Stomach smooth muscle (tissue), 2 donors: Measurements from ENCODE around the gene CC2D1A.

Experiments
- H3K27ac ChIP-seq: one replicate; pipeline ENCODE4 v1.7.0; 2013; ENCODE audit warnings: mild to moderate bottlenecking, low read length, inconsistent platforms
- H3K27me3 ChIP-seq, 2 donors: one replicate each; pipeline ENCODE4 v1.7.0; 2013; ENCODE audit warnings: low read length in 2 of 2; ENCODE audit not compliant: insufficient read depth in 2 of 2, control insufficient read depth in 1 of 2
- H3K36me3 ChIP-seq, 2 donors: one replicate each; pipeline ENCODE4 v1.7.0; 2013; ENCODE audit warnings: low read length in 2 of 2; ENCODE audit not compliant: control insufficient read depth in 2 of 2, insufficient read depth in 2 of 2
- H3K4me1 ChIP-seq: one replicate; pipeline ENCODE4 v1.7.0; 2013; ENCODE audit warnings: low read length; ENCODE audit not compliant: control insufficient read depth, insufficient read depth
- H3K4me3 ChIP-seq, 2 donors: one replicate each; pipeline ENCODE4 v1.7.0; 2013; ENCODE audit warnings: low read length in 2 of 2
- H3K9ac ChIP-seq, 2 donors: one replicate each; pipeline ENCODE4 v1.7.0; 2013; ENCODE audit warnings: low read length in 2 of 2, mild to moderate bottlenecking in 1 of 2
- H3K9me3 ChIP-seq, 2 donors: one replicate each; pipeline ENCODE4 v1.7.0; 2013; ENCODE audit warnings: low read length in 2 of 2; ENCODE audit not compliant: control insufficient read depth in 2 of 2
- donor health status: healthy.
- donor health status: Pancreatic carcinoma.

Gene CC2D1A

DNA sequence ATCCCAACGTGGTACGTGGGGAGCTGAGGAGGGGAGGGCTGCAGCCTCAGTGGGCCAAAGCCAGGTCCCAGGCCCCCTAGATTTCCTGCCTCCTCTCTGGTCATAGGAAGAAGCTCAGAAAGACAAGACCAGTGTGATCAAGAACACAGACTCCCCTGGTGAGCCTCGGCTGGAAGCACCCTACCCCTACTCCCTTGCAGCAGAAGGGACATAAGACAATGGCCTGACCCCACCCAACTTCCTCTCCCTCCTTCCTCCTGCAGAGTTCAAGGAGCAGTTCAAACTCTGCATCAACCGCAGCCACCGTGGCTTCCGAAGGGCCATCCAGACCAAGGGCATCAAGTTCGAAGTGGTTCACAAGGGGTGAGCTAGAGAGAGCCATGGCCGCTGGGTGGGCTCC lies 20.7 kb downstream of the CC2D1A start:
- Histone ChIP-seq H3K4me1 (no peaks in the 10 kb centered on the region), H3K4me3 (no peak overlapping the region), H3K9me3 (no peaks in the 10 kb centered on the region), H3K36me3 (peaks cover 12 to 29% of the 10 kb centered on the region in 2 donors), H3K27me3 (no peaks in the 10 kb centered on the region), H3K27ac (no peak overlapping the region), H3K9ac (no peak overlapping the region)

DNA sequence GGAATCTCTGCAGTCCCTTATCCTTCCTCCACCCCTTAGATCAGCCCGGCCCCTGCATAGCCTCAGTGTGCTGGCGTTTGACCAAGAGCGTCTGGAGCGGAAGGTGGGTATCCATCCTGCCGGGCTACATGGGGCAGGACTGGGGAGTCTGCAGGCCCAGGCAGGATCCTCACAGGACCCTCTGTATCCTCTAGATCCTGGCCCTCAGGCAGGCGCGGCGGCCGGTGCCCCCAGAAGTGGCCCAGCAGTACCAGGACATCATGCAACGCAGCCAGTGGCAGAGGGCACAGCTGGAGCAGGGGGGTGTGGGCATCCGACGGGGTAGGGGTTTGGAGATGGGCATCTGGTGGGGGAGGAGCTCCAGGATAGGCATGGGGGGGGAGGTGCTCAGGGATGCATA lies 23.3 kb downstream of the CC2D1A start:
- H3K27ac ChIP-seq: no peak overlapping the region
- H3K36me3 ChIP-seq: peaks cover 7 to 17% of the 10 kb centered on the region in 2 donors
- H3K4me1 ChIP-seq: no peaks in the 10 kb centered on the region
- H3K4me3 ChIP-seq: no peak overlapping the region
- H3K9me3 ChIP-seq: no peaks in the 10 kb centered on the region
- H3K9ac ChIP-seq: no peak overlapping the region
- H3K27me3 ChIP-seq: peaks cover 0 to 7% of the 10 kb centered on the region in 2 donors

DNA sequence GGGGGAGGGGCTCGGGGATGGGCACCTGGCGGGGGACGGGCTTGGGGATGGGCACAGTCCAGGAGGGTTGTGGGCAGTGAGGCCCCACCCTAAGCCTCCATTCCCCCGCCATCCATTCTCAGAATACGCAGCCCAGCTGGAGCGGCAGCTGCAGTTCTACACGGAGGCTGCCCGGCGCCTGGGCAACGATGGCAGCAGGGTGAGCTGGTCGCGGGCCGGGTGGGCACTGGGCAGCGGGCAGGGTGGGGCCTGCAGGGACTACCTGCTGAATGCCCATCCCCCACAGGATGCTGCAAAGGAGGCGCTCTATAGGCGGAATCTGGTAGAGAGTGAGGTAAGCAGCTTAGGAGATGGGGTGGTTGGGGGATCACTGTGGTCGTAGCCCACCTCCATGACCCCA lies 24.0 kb downstream of the CC2D1A start:
- peaks cover 0 to 13% of the 10 kb centered on the region in 2 donors for H3K27me3 ChIP-seq
- no peak overlapping the region for H3K4me3 ChIP-seq
- no peak overlapping the region for H3K27ac ChIP-seq
- H3K9ac ChIP-seq: no peak overlapping the region
- H3K9me3 ChIP-seq: no peaks in the 10 kb centered on the region
- H3K36me3 ChIP-seq: peaks cover 6 to 13% of the 10 kb centered on the region in 2 donors
- no peaks in the 10 kb centered on the region for H3K4me1 ChIP-seq

DNA sequence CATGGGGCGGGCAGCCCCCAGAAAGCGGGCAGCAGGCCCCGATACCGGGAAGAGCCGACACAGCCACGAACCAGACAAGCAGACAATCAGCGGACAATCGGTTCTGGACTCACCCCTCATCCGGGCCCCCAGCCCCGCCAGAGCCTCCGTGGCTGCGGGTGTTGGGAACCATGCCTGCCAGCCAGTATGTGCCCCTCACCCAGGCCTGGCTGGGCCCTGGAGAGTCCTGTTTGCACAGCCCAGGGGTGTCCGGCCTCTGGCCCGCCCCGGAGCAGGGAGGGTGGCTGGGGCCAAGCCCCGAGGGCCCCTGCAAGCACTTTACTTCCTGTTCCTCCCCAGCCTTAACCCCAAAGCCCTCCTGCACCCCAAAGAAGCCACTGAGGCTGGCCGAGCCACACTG lies 24.4 kb downstream of the CC2D1A start:
- Histone ChIP-seq H3K4me1 (no peaks in the 10 kb centered on the region), H3K9me3 (no peaks in the 10 kb centered on the region), H3K36me3 (peaks cover 3 to 12% of the 10 kb centered on the region in 2 donors), H3K4me3 (no peak overlapping the region), H3K27me3 (peaks cover 1 to 15% of the 10 kb centered on the region in 2 donors), H3K27ac (no peak overlapping the region), H3K9ac (no peak overlapping the region)

DNA sequence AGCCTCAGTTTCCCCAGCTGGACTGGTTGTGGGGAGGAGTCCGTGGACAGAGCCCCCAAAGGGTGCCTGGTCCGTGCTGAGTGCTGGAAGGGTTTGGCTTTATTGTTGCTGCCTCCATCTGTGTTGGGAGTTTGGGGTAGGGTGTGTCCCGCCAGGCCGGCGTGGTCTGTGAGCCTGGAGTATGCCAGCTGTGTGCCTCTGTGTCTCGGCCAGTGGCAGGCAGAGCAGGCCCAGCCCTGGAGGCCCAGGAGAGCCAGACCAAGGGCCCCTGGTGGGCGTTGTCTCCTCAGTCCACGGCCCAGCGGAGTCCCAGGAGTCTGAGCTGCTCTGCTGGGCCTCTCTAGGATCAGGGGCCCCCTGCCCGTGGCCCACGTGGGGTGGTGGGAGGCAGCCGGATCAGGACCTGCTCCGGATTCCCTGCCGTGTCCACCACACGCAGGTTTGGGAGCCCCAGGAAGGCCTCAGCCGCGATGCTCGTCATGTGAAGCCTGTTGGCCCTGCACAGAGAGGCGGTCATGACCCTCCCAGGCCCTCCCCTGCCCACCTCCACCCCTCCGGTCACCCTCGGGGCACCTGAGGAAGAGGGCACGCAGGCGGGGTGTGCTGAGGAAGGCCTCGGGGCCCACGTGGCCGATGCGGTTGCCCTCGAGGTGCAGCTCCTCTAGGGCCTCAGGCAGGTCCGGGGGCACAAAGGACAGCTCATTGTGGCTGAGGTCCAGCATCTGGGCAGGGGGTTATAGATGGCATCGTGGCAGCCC lies 25.6 kb downstream of the CC2D1A start:
- Histone ChIP-seq H3K9ac (no peak overlapping the region), H3K9me3 (no peaks in the 10 kb centered on the region)

DNA sequence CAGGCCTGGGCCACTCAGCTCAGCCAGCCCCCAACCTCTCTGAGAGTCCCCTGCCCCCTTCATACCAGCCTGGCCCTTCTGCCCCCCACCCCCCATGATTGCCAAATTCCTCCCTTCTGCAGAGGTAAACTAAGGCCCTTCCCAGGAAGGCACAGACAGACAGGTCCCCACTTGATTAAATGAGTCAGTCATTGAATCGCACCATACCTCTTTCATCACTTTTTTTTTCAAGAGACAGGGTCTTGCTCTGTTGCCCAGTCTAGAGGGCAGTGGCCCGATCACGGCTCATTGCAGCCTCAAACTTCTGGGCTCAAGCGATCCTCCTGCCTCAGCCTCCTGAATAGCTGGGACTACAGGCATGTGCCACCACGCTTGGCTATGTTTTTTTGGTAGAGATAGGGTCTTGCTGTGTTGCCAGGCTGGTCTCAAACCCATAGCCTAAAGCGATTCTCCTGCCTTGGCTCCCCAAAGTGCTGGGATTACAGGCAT lies 26.2 kb downstream of the CC2D1A start:
- no peak overlapping the region for H3K4me3 ChIP-seq
- H3K9me3 ChIP-seq: no peaks in the 10 kb centered on the region
- H3K27me3 ChIP-seq: peaks cover 10 to 22% of the 10 kb centered on the region in 2 donors
- peaks cover under 1% of the 10 kb centered on the region for H3K4me1 ChIP-seq
- H3K36me3 ChIP-seq: peaks cover under 1 to 2% of the 10 kb centered on the region in 2 donors
- no peak overlapping the region for H3K9ac ChIP-seq
- H3K27ac ChIP-seq: no peak overlapping the region

More for the DNA sequence above, 25.6 kb downstream of the CC2D1A start:
- no peak overlapping the region for H3K27ac ChIP-seq
- peaks cover 3 to 8% of the 10 kb centered on the region in 2 donors for H3K36me3 ChIP-seq
- H3K4me3 ChIP-seq: no peak overlapping the region
- peaks cover 10 to 22% of the 10 kb centered on the region in 2 donors for H3K27me3 ChIP-seq
- no peaks in the 10 kb centered on the region for H3K4me1 ChIP-seq

DNA sequence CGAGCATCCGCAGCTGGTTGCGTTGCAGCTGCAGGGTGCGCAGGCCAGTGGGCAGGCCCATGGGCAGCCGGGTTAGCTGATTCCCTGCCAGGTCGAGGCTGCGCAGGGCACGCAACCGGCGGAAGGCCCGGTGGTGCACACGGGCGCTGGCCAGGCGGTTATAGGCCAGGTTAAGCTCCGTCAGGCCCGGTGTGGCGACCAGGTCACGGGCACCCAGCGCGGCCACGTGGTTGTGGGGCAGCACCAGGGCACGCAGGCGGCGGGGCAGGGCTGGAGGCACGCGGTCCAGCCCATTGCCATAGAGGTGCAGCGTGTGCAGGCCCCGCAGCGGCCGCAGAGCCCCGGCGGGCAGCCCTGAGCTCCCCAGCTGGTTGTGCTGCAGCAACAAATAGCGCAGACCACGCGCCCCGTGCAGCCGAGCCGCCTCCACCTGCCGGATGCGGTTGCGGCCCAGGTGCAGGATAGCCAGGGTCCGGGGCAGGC lies 27.0 kb downstream of the CC2D1A start:
- Histone ChIP-seq H3K36me3 (peaks cover 0 to 2% of the 10 kb centered on the region in 2 donors), H3K4me1 (peaks cover 3% of the 10 kb centered on the region), H3K27ac (no peak overlapping the region), H3K9me3 (no peaks in the 10 kb centered on the region), H3K9ac (no peak overlapping the region), H3K4me3 (no peak overlapping the region), H3K27me3 (peaks cover 17 to 25% of the 10 kb centered on the region in 2 donors)

DNA sequence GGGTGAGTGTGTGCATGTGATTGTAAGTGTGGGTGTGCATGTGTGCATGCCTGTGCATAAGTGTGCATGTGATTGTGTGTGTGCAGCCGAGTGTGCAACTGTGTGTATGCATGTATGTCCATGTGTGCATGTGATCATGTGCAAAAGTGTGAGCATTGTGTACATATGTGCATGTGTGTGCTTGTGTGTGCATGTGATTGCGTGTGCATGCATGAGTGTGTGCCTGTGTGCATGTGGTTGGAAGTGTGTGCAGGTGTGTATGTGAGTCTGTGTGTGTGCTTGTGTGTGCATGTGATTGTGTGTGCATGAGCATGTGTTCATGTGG lies 28.7 kb downstream of the CC2D1A start:
- Histone ChIP-seq H3K9ac (no peak overlapping the region), H3K27ac (no peak overlapping the region), H3K4me3 (no peak overlapping the region), H3K9me3 (no peaks in the 10 kb centered on the region), H3K36me3 (no peaks in the 10 kb centered on the region), H3K27me3 (peaks cover 18 to 28% of the 10 kb centered on the region in 2 donors), H3K4me1 (peaks cover 3% of the 10 kb centered on the region)

DNA sequence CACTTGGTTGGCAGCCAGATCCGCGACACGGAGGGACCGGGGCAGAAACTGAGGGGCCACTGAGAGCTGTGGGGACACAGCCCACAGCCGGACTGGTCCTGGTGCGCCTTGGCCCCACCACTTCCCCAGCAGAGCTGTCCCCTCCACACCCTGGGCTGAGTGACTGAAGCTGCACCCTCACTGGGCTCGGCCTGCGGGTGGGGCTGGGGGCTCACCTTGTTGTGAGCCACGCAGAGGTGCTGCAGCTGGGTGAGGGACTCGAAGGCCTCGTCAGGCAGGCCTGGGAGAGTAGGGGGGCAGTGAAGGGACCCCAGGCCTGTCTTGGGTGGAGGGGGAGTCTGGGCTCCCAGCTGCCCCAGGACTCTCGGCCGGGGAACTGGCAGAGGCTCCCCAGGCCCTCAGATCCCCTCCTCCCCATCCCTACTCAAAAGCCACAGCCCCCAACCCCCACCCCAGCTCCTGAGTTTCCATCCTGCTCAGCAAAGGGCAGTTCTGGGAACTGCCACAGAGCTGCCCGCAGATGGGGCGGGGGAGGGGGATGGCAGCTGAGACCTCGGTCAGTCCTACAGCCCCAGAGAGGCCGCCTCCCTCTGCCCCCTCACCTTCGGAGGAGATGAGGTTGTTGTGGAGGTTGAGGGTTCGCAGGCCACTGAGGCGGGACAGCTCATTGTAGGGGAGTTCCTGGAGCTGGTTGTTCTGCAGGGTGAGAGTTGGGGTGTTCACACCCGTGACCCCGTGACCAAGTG lies 29.9 kb downstream of the CC2D1A start:
- no peak overlapping the region for H3K4me3 ChIP-seq
- H3K27me3 ChIP-seq: peaks cover 18 to 28% of the 10 kb centered on the region in 2 donors
- no peak overlapping the region for H3K9ac ChIP-seq
- H3K36me3 ChIP-seq: no peaks in the 10 kb centered on the region
- no peak overlapping the region for H3K27ac ChIP-seq
- peaks cover 3% of the 10 kb centered on the region for H3K4me1 ChIP-seq
- no peaks in the 10 kb centered on the region for H3K9me3 ChIP-seq

DNA sequence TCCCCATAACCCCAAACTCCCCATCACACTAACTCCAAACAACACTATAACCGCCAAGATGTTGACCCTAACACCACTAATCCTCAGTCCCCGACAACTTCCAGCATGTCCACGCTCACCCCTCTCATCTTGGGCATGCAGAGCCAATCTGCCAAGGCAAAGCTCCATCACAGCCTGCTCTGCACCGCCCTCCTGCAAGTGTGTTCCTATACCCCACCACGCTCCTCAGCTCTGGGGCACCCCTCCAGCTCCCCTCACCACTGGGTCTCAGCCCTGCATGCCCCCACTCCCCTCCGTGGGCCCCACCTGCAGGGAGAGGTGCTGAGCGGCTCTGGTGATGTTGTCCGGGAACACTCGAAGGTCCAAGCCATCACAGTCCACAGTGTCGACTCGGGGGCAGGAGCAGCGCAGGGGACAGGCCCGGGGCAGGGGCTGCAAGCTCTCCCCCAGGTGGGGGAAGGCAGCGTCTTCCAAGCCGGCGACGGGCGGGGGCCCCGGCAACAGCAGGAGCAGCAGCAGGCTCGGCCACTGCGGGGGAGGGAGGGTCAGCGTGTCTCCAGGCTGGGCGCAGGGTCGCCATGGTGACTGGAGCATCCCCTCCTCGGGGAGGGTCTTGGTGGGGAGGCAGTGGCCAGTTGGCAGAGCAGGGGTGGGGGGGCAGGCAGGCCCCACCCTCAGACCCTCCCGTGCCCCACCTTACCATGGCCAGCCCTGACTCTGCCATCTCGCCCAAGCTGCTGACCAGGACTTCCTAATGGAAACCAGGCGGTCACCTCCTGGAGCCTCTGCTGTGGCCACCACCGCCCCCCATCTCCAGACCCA lies 31.7 kb downstream of the CC2D1A start:
- H3K9me3 ChIP-seq: no peaks in the 10 kb centered on the region
- H3K36me3 ChIP-seq: no peaks in the 10 kb centered on the region
- peaks cover 18 to 28% of the 10 kb centered on the region in 2 donors for H3K27me3 ChIP-seq
- H3K4me1 ChIP-seq: peaks cover 3% of the 10 kb centered on the region
- H3K27ac ChIP-seq: no peak overlapping the region
- peak overlapping the region in 1 of 2 donors; percentile 22 for H3K4me3 ChIP-seq
- H3K9ac ChIP-seq: no peak overlapping the region
